BLaER1 (cell line): ENCODE results near the gene ANKRD63.

ENCODE experiments used
- H3K27ac ChIP-seq: shearing (Covaris generic); formaldehyde crosslinking; 2 replicates; pipeline ENCODE4 v1.8.1; 2022
- H3K27me3 ChIP-seq: shearing (Covaris generic); formaldehyde crosslinking; 2 replicates; pipeline ENCODE4 v1.8.1; 2022
- H3K36me3 ChIP-seq: shearing (Covaris generic); formaldehyde crosslinking; 2 replicates; pipeline ENCODE4 v1.8.1; 2022
- H3K4me1 ChIP-seq: shearing (Covaris generic); formaldehyde crosslinking; 2 replicates; pipeline ENCODE4 v1.8.1; 2022
- H3K4me2 ChIP-seq: shearing (Covaris generic); formaldehyde crosslinking; 2 replicates; pipeline ENCODE4 v1.8.1; 2022
- H3K4me3 ChIP-seq: shearing (Covaris generic); formaldehyde crosslinking; 2 replicates; pipeline ENCODE4 v1.8.1; 2022
- H3K9ac ChIP-seq: shearing (Covaris generic); formaldehyde crosslinking; 2 replicates; pipeline ENCODE4 v1.8.1; 2022
- H3K9me3 ChIP-seq: shearing (Covaris generic); formaldehyde crosslinking; 2 replicates; pipeline ENCODE4 v1.8.1; 2022
- H4K20me1 ChIP-seq: shearing (Covaris generic); formaldehyde crosslinking; 2 replicates; pipeline ENCODE4 v1.8.1; 2022
- Cebpa-rat ChIP-seq: shearing (Covaris generic); IDR thresholded peaks from 2 replicates; pipeline ENCODE4 v1.8.1; 2022

Gene ANKRD63

DNA sequence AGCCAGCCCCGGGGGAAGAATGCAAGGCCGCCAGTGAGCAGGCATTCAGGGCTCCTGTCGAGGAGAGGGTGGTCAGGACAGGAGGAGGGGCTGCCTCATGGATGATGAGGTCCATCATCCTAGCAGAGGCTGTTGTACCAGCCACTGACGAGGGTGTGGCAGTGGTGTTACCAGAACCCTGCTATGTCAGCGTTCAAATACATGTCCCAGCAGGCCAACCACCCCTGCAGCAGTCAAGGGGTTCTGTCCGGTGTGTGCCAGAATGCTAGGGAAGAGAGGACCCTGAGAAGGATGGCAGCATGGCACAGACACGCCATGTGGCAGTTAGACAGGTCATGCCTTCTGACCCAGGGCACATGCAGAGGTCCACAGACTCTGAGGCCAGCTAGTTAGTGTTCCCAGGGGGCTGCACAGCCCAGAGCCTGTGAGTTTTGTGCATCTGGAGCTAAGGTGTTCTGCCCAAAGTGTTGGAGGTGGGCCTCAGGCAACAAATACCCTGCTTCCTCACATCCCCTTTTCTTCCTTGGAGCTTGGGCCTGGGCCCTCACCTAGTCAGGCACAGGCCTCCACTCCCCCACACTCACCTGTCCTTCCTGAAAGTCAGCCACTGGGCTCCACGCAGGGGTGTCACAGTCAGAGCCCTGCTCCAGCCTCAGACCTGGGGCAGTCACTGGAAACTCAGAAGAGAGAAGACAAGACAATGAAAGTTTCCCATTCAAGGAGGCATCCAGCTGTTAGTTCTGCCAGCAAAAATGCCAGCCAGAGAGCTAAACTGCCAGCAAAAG is 36.2 kb downstream of the ANKRD63 start:
- Histone ChIP-seq H3K4me1 (peaks cover 7% of the 10 kb centered on the region), H3K27me3 (peaks cover 22% of the 10 kb centered on the region), H3K9me3 (no peaks in the 10 kb centered on the region), H4K20me1 (peaks cover 10% of the 10 kb centered on the region; the same call in 1 of the 2 replicates), H3K36me3 (no peaks in the 10 kb centered on the region), H3K4me3 (no peak overlapping the region), H3K27ac (no peak overlapping the region), H3K9ac (no peak overlapping the region), H3K4me2 (peak overlapping the region; percentile 17; the same call in 1 of the 2 replicates)
- TF ChIP-seq Cebpa-rat, result no peak

- Histone ChIP-seq H3K4me1 (peaks cover 7% of the 10 kb centered on the region), H3K36me3 (no peaks in the 10 kb centered on the region), H3K27me3 (peaks cover 14% of the 10 kb centered on the region), H3K9me3 (no peaks in the 10 kb centered on the region), H3K4me2 (no peak overlapping the region), H3K9ac (no peak overlapping the region), H3K27ac (no peak overlapping the region), H4K20me1 (peaks cover 2% of the 10 kb centered on the region; the same call in 1 of the 2 replicates), H3K4me3 (no peak overlapping the region)
- TF ChIP-seq Cebpa-rat, result no peak
Observed at GRCh38 chr15:40245666-40246450, 37.0 kb downstream of the ANKRD63 start.

- H4K20me1 ChIP-seq, result no peaks in the 10 kb centered on the region
- no peak overlapping the region for H3K27ac ChIP-seq
- TF ChIP-seq Cebpa-rat, result no peak
- H3K9ac ChIP-seq, result no peak overlapping the region
- H3K4me2 ChIP-seq, result no peak overlapping the region
- peaks cover 15% of the 10 kb centered on the region for H3K4me1 ChIP-seq
- H3K27me3 ChIP-seq, result peaks cover 5% of the 10 kb centered on the region
- H3K4me3 ChIP-seq, result no peak overlapping the region
- H3K9me3 ChIP-seq, result no peaks in the 10 kb centered on the region
- H3K36me3 ChIP-seq, result no peaks in the 10 kb centered on the region
Observed at GRCh38 chr15:40244961-40245523, 37.8 kb downstream of the ANKRD63 start.

DNA sequence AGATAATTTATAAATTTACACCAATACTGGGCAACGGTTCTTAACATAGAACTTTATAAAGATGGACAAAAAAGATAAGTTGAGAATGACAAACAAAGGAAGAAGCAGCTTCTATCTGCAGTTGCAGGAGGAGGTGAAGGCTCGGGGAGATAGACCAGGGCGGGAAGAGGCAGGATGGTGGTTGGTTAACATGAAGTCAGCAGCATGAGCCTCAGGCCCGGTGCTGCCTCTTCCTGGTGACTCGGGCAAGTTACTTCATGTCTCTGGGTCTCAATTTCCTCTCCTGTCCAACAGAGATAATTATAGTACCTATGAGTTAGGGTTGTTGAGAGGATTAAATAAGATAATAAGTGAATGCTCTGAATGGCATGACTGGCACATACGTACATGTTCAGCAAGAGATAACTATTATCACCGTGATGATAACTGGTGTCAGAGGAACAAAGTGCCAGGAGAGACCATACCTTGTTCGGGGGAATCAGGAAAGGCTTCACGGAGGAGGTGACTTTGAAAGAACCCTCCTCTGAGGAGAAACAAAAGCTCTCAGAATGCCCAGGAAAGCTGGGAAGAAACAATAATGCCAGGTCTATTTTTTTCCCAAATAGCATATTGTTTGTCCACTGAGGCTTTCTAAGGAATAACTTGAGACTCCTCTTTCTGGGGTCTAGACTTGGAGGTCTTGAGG is 39.6 kb downstream of the ANKRD63 start:
- Histone ChIP-seq H3K27me3 (peaks cover 7% of the 10 kb centered on the region; the same call in 1 of the 2 replicates), H3K36me3 (no peaks in the 10 kb centered on the region), H4K20me1 (no peaks in the 10 kb centered on the region), H3K27ac (no peak overlapping the region), H3K4me1 (peaks cover 33% of the 10 kb centered on the region), H3K4me3 (no peak overlapping the region), H3K9me3 (no peaks in the 10 kb centered on the region), H3K9ac (no peak overlapping the region), H3K4me2 (no peak overlapping the region)
- no peak for TF ChIP-seq Cebpa-rat

DNA sequence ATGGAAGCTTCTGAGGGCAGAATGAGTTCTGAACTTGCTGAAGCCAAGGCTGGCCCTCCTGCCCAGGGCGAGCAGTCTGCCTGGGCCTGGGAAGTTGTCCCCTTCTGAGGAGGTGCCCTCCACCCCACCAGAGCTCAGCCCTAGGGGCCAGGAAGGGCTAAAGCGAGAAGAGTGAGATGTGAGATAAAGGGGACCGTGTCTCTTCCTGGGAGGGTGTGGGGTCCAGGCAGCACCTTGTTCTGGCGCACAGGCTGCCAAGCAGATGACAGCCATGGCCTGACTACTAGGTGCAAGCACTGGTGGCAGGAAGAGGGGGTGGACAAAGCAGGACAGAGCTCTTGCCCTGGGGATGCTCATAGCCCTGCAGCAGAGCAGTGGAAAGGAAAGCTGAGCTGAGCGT is 40.3 kb downstream of the ANKRD63 start:
- no peaks in the 10 kb centered on the region for H3K36me3 ChIP-seq

DNA sequence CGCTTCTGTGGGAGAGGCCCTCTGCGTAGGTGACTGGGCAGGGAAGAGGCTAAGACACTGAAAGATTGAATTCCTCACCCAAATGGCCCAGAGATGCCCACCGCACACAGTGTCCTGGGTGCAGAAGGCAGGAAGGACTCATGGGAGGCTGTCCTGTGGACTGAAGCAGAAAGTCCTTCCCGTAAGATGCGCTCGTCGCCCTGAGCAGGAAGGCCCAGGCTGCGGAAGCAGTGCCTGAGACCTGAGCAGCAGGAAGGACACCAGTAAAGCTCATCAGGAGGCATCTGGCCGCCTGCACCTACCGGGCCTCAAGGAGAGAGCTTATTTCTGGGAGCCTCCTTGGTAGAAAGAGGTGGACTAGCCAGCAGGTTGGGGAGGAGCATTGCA is 40.7 kb downstream of the ANKRD63 start:
- Histone ChIP-seq H3K27ac (no peak overlapping the region), H3K9me3 (no peaks in the 10 kb centered on the region), H3K4me3 (no peak overlapping the region), H3K4me2 (no peak overlapping the region), H3K4me1 (peaks cover 33% of the 10 kb centered on the region), H3K9ac (no peak overlapping the region), H3K36me3 (no peaks in the 10 kb centered on the region), H3K27me3 (peaks cover 7% of the 10 kb centered on the region; the same call in 1 of the 2 replicates), H4K20me1 (no peaks in the 10 kb centered on the region)
- no peak for TF ChIP-seq Cebpa-rat

More for the DNA sequence above, 40.3 kb downstream of the ANKRD63 start:
- H3K4me3 ChIP-seq, result no peak overlapping the region
- peaks cover 7% of the 10 kb centered on the region; the same call in 1 of the 2 replicates for H3K27me3 ChIP-seq
- no peaks in the 10 kb centered on the region for H3K9me3 ChIP-seq
- no peak overlapping the region for H3K27ac ChIP-seq
- no peak overlapping the region for H3K9ac ChIP-seq
- peaks cover 35% of the 10 kb centered on the region for H3K4me1 ChIP-seq
- no peak overlapping the region for H3K4me2 ChIP-seq
- no peaks in the 10 kb centered on the region for H4K20me1 ChIP-seq
- TF ChIP-seq Cebpa-rat, result no peak

DNA sequence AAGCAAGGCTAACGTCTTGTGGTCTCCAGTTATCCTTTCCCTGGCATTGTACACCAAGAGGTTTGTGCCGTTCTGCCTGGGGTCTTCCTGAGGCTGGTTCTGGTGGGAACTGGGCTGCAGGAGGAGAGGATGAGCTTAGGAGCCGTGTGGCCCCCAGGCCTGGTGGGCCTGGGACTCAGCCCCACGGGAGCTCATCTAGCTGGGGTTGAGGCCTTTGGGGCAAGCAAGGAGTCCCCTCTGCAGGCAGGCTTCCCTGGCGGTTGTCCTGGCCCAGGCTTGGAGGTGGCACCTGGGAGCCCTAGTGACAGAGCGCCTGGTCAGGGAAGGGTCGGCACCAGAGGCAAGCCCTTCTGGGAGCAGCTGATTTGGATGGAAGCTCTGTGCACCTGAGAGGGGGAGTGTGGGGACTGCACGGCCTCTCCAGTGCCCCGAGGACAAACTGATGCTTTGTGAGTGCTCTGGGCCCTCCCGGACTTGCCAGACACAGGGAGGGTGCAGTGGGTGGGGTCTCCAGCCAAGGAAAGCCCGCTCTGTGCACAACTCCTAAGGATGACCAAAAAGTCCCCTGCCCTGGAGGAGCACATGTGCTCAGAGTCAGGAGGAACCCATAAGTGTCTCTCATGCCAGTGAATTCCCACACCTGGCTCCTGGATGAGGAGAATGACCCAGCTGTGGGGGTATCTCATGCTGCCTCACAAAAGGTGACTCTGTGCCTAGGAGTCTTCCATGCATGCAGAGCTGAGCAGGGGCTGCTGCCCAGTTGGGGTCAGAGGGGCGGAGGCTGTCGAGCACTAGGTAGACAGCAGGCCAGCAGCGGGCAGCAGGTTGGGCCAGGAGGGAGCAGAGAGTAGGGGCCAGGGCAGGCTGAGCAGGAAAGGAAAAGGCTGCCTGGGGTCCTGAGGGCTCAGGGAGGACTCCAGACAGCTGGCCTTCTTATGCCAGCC is 41.3 kb downstream of the ANKRD63 start:
- Histone ChIP-seq H3K4me1 (peaks cover 28% of the 10 kb centered on the region), H3K27me3 (peaks cover 7% of the 10 kb centered on the region; the same call in 1 of the 2 replicates), H3K4me3 (no peak overlapping the region), H3K4me2 (no peak overlapping the region), H4K20me1 (no peaks in the 10 kb centered on the region), H3K27ac (no peak overlapping the region), H3K9ac (no peak overlapping the region), H3K9me3 (no peaks in the 10 kb centered on the region), H3K36me3 (no peaks in the 10 kb centered on the region)
- no peak for TF ChIP-seq Cebpa-rat

- H3K27me3 ChIP-seq, result peaks cover 7% of the 10 kb centered on the region; the same call in 1 of the 2 replicates
- H4K20me1 ChIP-seq, result no peaks in the 10 kb centered on the region
- no peak overlapping the region for H3K4me3 ChIP-seq
- no peak for TF ChIP-seq Cebpa-rat
- peak overlapping the region; percentile 28; the same call in 1 of the 2 replicates for H3K4me2 ChIP-seq
- no peak overlapping the region for H3K27ac ChIP-seq
- no peaks in the 10 kb centered on the region for H3K36me3 ChIP-seq
- H3K9me3 ChIP-seq, result no peaks in the 10 kb centered on the region
- H3K4me1 ChIP-seq, result peaks cover 29% of the 10 kb centered on the region
- H3K9ac ChIP-seq, result 0 out of 2 replicates have a peak overlapping the region, but pooled peaks have one; percentile 0
Observed at GRCh38 chr15:40240619-40241221, 42.1 kb downstream of the ANKRD63 start.
